SU-DHL-6 (cell line): Measurements from ENCODE around the gene ADGRD2.

ENCODE experiments used
- H2AFZ ChIP-seq: fragments of 200-600 bp; sonication (generic); 2 replicates; pipeline ENCODE4 v1.6.1; 2014; ENCODE audit warnings: low read depth, mild to moderate bottlenecking, moderate library complexity, mixed read lengths, antibody characterized with exemption, low read length; ENCODE audit not compliant: severe bottlenecking
- H3F3A ChIP-seq: fragments of 200-600 bp; shearing (Covaris generic); 2 replicates; pipeline ENCODE4 v1.6.0; 2016; ENCODE audit warnings: antibody characterized with exemption, mild to moderate bottlenecking; ENCODE audit not compliant: insufficient read depth
- H3K27ac ChIP-seq: fragments of 200-600 bp; sonication (generic); 2 replicates; pipeline ENCODE4 v1.5.1; 2016; ENCODE audit warnings: low read depth, mild to moderate bottlenecking, low read length, moderate library complexity, mixed read lengths
- H3K27me3 ChIP-seq: fragments of 200-600 bp; sonication (generic), shearing (Covaris generic); 2 replicates; pipeline ENCODE4 v1.6.0; 2014; ENCODE audit warnings: mild to moderate bottlenecking, low read length
- H3K36me3 ChIP-seq: fragments of 200-600 bp; sonication (generic); 2 replicates; pipeline ENCODE4 v1.6.1; 2014; ENCODE audit warnings: mild to moderate bottlenecking, low read length, mixed read lengths
- H3K4me2 ChIP-seq: fragments of 300-600, 200-600 bp; shearing (Covaris generic), sonication (generic); 2 replicates; pipeline ENCODE4 v1.6.0; 2014; ENCODE audit warnings: low read length, low read depth, mild to moderate bottlenecking; ENCODE audit not compliant: poor library complexity, severe bottlenecking
- H3K4me3 ChIP-seq: fragments of 200-600 bp; sonication (generic); 2 replicates; pipeline ENCODE4 v1.5.1; 2014; ENCODE audit warnings: antibody characterized with exemption, low read length, mild to moderate bottlenecking, mixed read lengths; ENCODE audit not compliant: insufficient read depth, poor library complexity, severe bottlenecking
- H3K79me2 ChIP-seq: fragments of 200-600 bp; sonication (generic); 2 replicates; pipeline ENCODE4 v1.6.1; 2014; ENCODE audit warnings: mild to moderate bottlenecking, low read length, moderate library complexity; ENCODE audit not compliant: insufficient read depth
- H3K9ac ChIP-seq: fragments of 200-600 bp; sonication (generic); 2 replicates; pipeline ENCODE4 v1.7.0; 2014; ENCODE audit warnings: mild to moderate bottlenecking, low read length
- H3K9me2 ChIP-seq: fragments of 200-600 bp; sonication (generic); replicated peaks from 2 replicates; pipeline ENCODE4 v1.6.1; 2014; ENCODE audit warnings: low read length; ENCODE audit not compliant: insufficient read depth
- H3K9me3 ChIP-seq: fragments of 200-600 bp; sonication (generic); 2 replicates; pipeline ENCODE4 v1.6.1; 2014; ENCODE audit warnings: low read length, mixed read lengths; ENCODE audit not compliant: insufficient read depth
- H4K20me1 ChIP-seq: fragments of 200-600 bp; sonication (generic); 2 replicates; pipeline ENCODE4 v1.6.1; 2014; ENCODE audit warnings: low read depth, mild to moderate bottlenecking, antibody characterized with exemption, low read length, moderate library complexity, mixed read lengths
- CTCF ChIP-seq: fragments of 200-600 bp; sonication (generic); IDR thresholded peaks from one replicate; pipeline ENCODE4 v1.5.1; 2017; ENCODE audit warnings: antibody characterized with exemption, mild to moderate bottlenecking, low read length, moderate library complexity; ENCODE audit not compliant: insufficient read depth, poor library complexity, severe bottlenecking
- EZH2phosphoT487 ChIP-seq: fragments of 200-600 bp; sonication (generic), shearing (Covaris generic); conservative IDR thresholded peaks from 2 replicates; pipeline ENCODE4 v1.6.1; 2018; ENCODE audit warnings: mild to moderate bottlenecking, antibody characterized with exemption, low read length, moderate library complexity, mixed read lengths

The ADGRD2 gene

DNA sequence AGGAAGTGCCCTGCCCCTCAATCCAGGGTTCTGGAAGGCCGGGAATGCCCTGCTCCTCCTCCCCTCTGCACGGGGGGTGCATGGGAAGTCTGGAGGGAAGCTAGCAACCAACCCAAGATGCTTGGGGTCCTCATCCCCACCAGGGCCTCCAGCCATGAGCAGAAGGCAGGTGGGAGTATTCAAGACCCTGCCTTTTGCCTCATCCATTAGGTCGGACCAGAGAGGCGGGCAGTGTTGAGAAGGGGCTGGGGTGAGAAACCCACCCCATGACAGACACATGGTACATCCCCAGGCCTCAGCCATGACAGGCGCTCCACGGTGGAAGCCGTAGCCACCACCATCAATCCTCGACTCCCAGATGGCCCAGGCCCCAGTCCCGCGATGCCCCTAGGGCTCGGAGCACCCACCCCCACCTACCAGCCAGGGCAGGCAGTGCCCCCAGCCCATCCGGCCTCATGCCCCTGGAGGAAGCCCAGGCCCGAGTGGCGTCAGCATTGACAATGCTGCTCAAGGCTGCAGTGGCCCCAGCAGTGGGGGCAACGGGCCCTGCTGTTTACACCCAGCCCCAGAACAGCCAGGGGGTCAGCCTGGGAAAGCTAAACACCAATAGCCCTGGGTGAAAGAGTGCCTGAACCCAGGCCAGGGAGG is 48.4 kb downstream of the ADGRD2 start:
- Histone ChIP-seq H3K27me3 (no peaks in the 10 kb centered on the region), H3F3A (no peaks in the 10 kb centered on the region), H3K79me2 (no peaks in the 10 kb centered on the region), H3K9me3 (no peaks in the 10 kb centered on the region), H3K9ac (no peak overlapping the region), H3K4me3 (no peak overlapping the region), H4K20me1 (no peaks in the 10 kb centered on the region), H3K9me2 (no peaks in the 10 kb centered on the region), H3K27ac (no peak overlapping the region), H3K36me3 (no peaks in the 10 kb centered on the region), H2AFZ (no peak overlapping the region), H3K4me2 (no peak overlapping the region)
- no peak for TF ChIP-seq EZH2phosphoT487
- no peak for TF ChIP-seq CTCF

GRCh38 chr9:124499216-124499615 is 49.0 kb downstream of the ADGRD2 start:
- no peak overlapping the region for H3K4me2 ChIP-seq
- H3K9me2 ChIP-seq = no peaks in the 10 kb centered on the region
- H3K4me3 ChIP-seq = no peak overlapping the region
- no peaks in the 10 kb centered on the region for H3K9me3 ChIP-seq
- H3K79me2 ChIP-seq = no peaks in the 10 kb centered on the region
- no peaks in the 10 kb centered on the region for H4K20me1 ChIP-seq
- H3K9ac ChIP-seq = no peak overlapping the region
- no peaks in the 10 kb centered on the region for H3K27me3 ChIP-seq
- H3K27ac ChIP-seq = no peak overlapping the region
- TF ChIP-seq CTCF (no peak), EZH2phosphoT487 (no peak)
- no peaks in the 10 kb centered on the region for H3F3A ChIP-seq
- no peak overlapping the region for H2AFZ ChIP-seq
- H3K36me3 ChIP-seq = no peaks in the 10 kb centered on the region

DNA sequence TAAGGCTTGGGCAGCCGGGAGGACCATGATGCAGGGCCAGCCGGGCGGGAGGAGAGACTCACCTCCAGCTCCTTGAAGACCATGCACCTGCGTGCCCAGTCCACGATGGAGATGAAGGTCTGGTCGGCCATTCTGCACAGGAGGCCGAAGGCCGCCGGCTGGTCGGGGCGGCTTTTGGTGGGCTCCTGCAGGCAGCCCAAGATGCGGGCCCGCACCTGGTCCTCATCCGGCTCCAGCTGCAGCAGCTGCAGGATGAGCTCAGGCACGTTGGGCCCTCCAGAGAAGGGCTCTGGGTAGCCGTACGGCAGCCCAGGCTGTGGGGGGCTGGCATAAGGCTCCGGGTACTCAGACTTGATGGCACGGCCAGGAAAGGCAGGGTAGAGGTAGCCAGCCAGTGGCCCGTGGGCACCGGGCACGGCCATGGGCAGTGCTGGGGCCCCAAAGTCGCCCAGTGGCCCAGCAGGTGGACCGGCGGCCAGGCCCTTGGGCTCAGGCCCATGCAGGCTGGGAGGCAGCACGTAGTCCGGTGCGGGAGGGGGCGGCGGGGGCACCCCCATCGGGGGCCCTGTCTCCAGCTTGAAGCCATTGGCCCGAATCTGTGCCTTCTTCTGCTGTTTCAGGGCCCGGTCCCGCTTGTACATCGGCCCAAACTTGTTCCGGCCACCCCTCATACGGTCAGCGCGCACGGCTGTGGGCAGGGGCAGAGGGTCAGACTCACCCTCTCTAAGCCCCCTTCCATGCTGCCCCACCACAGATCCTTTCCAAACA is 50.0 kb downstream of the ADGRD2 start:
- H3K79me2 ChIP-seq = no peaks in the 10 kb centered on the region
- TF ChIP-seq CTCF (no peak), EZH2phosphoT487 (no peak)
- H2AFZ ChIP-seq = no peak overlapping the region
- no peak overlapping the region for H3K4me3 ChIP-seq
- no peaks in the 10 kb centered on the region for H4K20me1 ChIP-seq
- no peaks in the 10 kb centered on the region for H3K27me3 ChIP-seq
- H3K9me2 ChIP-seq = no peaks in the 10 kb centered on the region
- no peaks in the 10 kb centered on the region for H3K36me3 ChIP-seq
- no peaks in the 10 kb centered on the region for H3F3A ChIP-seq
- H3K9ac ChIP-seq = no peak overlapping the region
- no peak overlapping the region for H3K4me2 ChIP-seq
- H3K9me3 ChIP-seq = no peaks in the 10 kb centered on the region
- H3K27ac ChIP-seq = no peak overlapping the region
